Bladder microvascular endothelial cell (primary cell): Measurements from ENCODE around the gene TIPIN. TPM values are rescaled to one million over a fixed set of nuclear protein-coding genes. Genes with fewer than 3 reads are reported as not detected.

Experiments used
- total RNA-seq: library from RNA; depleted of rRNA; stranded (reverse); fragments of >200 nt; gene quantifications from 2 replicates; pipeline ENCODE4 v1.2.3, GENCODE V29; 2014

TIPIN gene
- 8.3 and 12.3 TPM in 2 replicates for total RNA-seq

GRCh38 chr15:66356359-66357236 is at the start of gene TIPIN:
TSS of gene TIPIN (minus strand) at chr15:66356685. CDS start at chr15:66352947, 3,738 bp downstream.

GRCh38 chr15:66386204-66387123 is 30.0 kb upstream of the TIPIN start, which contains the start of gene MAP2K1:
TSS of gene MAP2K1 (plus strand) at chr15:66386912. CDS start at chr15:66387348, 436 bp downstream.

GRCh38 chr15:66293419-66294156 is 62.9 kb downstream of the TIPIN start, which contains the start of gene DIS3L:
TSS of gene DIS3L (plus strand) at chr15:66293568. CDS start at chr15:66293597, 29 bp downstream.

Other genes with a start within 250 kb of the TIPIN start
- gene MEGF11, start 102.9 kb downstream of the TIPIN start, total RNA-seq = under 0.01 TPM in 1 of 2 replicates, not detected in the other
- 14.4 and 29.3 TPM in 2 replicates for gene DIS3L, start 63.1 kb downstream of the TIPIN start, total RNA-seq
- 26.6 and 31.7 TPM in 2 replicates for gene MAP2K1, start 30.2 kb upstream of the TIPIN start, total RNA-seq
- 18.1 and 31.6 TPM in 2 replicates for gene SNAPC5, start 141.1 kb upstream of the TIPIN start, total RNA-seq
- 895 and 1,990 TPM in 2 replicates for gene RPL4, start 148.2 kb upstream of the TIPIN start, total RNA-seq
- gene ZWILCH, start 148.6 kb upstream of the TIPIN start, total RNA-seq = 16.5 and 18.8 TPM in 2 replicates
- not detected in 2 replicates for gene LCTL, start 209.3 kb upstream of the TIPIN start, total RNA-seq